H1 (cell line): ENCODE measurements around the gene CTRL. TPM values are rescaled to one million over a fixed set of nuclear protein-coding genes. Genes with fewer than 3 reads are reported as not detected.

Experiments used
- CTCF ChIA-PET: fragments of 300-600 bp; sonication (Branson Sonifier 250); formaldehyde crosslinking; loops from one replicate; lab custom pipeline; 2021; ENCODE audit not compliant: partially characterized antibody; lab: Charles Lee
- POLR2A ChIA-PET: fragments of 300-600 bp; sonication (Branson Sonifier 250); formaldehyde crosslinking; loops from one replicate; lab custom pipeline; 2021; ENCODE audit warnings: inconsistent platforms; ENCODE audit not compliant: partially characterized antibody; lab: Charles Lee
- DNase-seq, 2 experiments: peaks; one replicate each; pipeline versions ENCODE4 v3.0.0 to v3.0.0-alpha.2; 2010 to 2022; ENCODE audit warnings: low spot score in 2 of 2, low read depth in 1 of 2, mixed read lengths in 1 of 2
- FAIRE-seq: peaks from 2 replicates; lab custom pipeline; 2011; peaks lifted over from hg19 to GRCh38; lab: Jason Lieb, UNC
- H2AFZ ChIP-seq: 2 replicates; pipeline ENCODE4 v1.8.1; 2012; ENCODE audit warnings: low read length, inconsistent platforms
- H2AK5ac ChIP-seq: 2 replicates; pipeline ENCODE4 v1.6.1; 2013; ENCODE audit warnings: low read depth, low read length
- H2BK120ac ChIP-seq: replicated peaks from 2 replicates; pipeline ENCODE3; 2013; ENCODE audit warnings: low read depth, low read length, inconsistent platforms
- H2BK12ac ChIP-seq: 2 replicates; pipeline ENCODE4 v1.6.1; 2013; ENCODE audit warnings: low read depth, low read length
- H2BK15ac ChIP-seq: 2 replicates; pipeline ENCODE4 v1.6.1; 2013; ENCODE audit warnings: low read length
- H2BK20ac ChIP-seq: 2 replicates; pipeline ENCODE4 v1.6.1; 2013; ENCODE audit warnings: low read length
- H2BK5ac ChIP-seq: 2 replicates; pipeline ENCODE4 v1.6.1; 2013; ENCODE audit warnings: low read depth, low read length
- H3K14ac ChIP-seq: 2 replicates; pipeline ENCODE4 v1.6.1; 2013; ENCODE audit warnings: inconsistent platforms; ENCODE audit not compliant: insufficient read length
- H3K18ac ChIP-seq: 2 replicates; pipeline ENCODE4 v1.6.1; 2013; ENCODE audit warnings: low read length; ENCODE audit errors: extremely low read depth
- H3K23ac ChIP-seq: 2 replicates; pipeline ENCODE4 v1.6.1; 2013; ENCODE audit warnings: inconsistent platforms; ENCODE audit not compliant: insufficient read length
- H3K23me2 ChIP-seq: 2 replicates; pipeline ENCODE4 v1.6.1; 2013; ENCODE audit warnings: low read depth, low read length
- H3K27ac ChIP-seq: 2 replicates; pipeline ENCODE4 v1.6.1; 2011; ENCODE audit warnings: low read depth, low read length, inconsistent platforms
- H3K27me3 ChIP-seq, 4 experiments: replicated peaks in 1 of 4; 1 replicate in 1 of 4; 2 replicates in 3 of 4; pipeline versions ENCODE4 v1.6.1 to v1.8.1; 2011 to 2013; ENCODE audit warnings: low read length in 3 of 4, mild to moderate bottlenecking in 3 of 4, inconsistent platforms in 2 of 4, mixed read lengths in 2 of 4, moderate library complexity in 1 of 4; ENCODE audit not compliant: control insufficient read depth in 3 of 4, insufficient read depth in 3 of 4; ENCODE audit errors: extremely low read depth in 1 of 4
- H3K36me3 ChIP-seq, 4 experiments: 2 replicates each; pipeline versions ENCODE4 v1.6.1 to v1.8.1; 2011 to 2013; ENCODE audit warnings: mild to moderate bottlenecking in 4 of 4, low read length in 3 of 4, moderate library complexity in 2 of 4, control low read depth in 1 of 4, inconsistent platforms in 1 of 4; ENCODE audit not compliant: insufficient read depth in 4 of 4, control insufficient read depth in 2 of 4
- H3K4ac ChIP-seq: replicated peaks from 2 replicates; pipeline ENCODE3; 2013; ENCODE audit warnings: low read length, low read depth, mixed read lengths, inconsistent platforms; ENCODE audit not compliant: insufficient read length
- H3K4me1 ChIP-seq, 4 experiments: replicated peaks in 1 of 4; 1 replicate in 1 of 4; 2 replicates in 3 of 4; pipeline versions ENCODE4 v1.6.1 to v1.8.1; 2011 to 2013; ENCODE audit warnings: low read length in 3 of 4, inconsistent platforms in 2 of 4, mixed read lengths in 1 of 4; ENCODE audit not compliant: insufficient read depth in 4 of 4, control insufficient read depth in 3 of 4
- H3K4me2 ChIP-seq, 2 experiments: 2 replicates each; pipeline versions ENCODE4 v1.6.1 to v1.8.1; 2011 to 2013; ENCODE audit warnings: low read depth in 2 of 2, low read length in 2 of 2, control low read depth in 1 of 2, inconsistent platforms in 1 of 2, mild to moderate bottlenecking in 1 of 2; ENCODE audit not compliant: insufficient read depth in 1 of 2
- H3K4me3 ChIP-seq, 4 experiments: fragments of 200-600, 300-600 bp in 1 of 4; sonication (generic), shearing (Covaris generic), sonication (Bioruptor Twin) in 1 of 4; 2 replicates each; pipeline versions ENCODE4 v1.5.1 to v1.8.1; 2011 to 2016; ENCODE audit warnings: low read length in 4 of 4, low read depth in 3 of 4, control low read depth in 2 of 4, inconsistent platforms in 2 of 4, mild to moderate bottlenecking in 2 of 4, mixed read lengths in 1 of 4, moderate library complexity in 1 of 4; ENCODE audit not compliant: insufficient read depth in 2 of 4; ENCODE audit errors: extremely low read depth in 1 of 4
- H3K56ac ChIP-seq: replicated peaks from 2 replicates; pipeline ENCODE3; 2013; ENCODE audit warnings: low read depth, mild to moderate bottlenecking, mixed read lengths, low read length, inconsistent platforms; ENCODE audit not compliant: insufficient read length
- H3K79me1 ChIP-seq: 2 replicates; pipeline ENCODE4 v1.6.1; 2013; ENCODE audit warnings: low read depth, low read length, control low read depth
- H3K79me2 ChIP-seq, 2 experiments: 2 replicates each; pipeline versions ENCODE4 v1.6.1 to v1.8.1; 2012 to 2013; ENCODE audit warnings: low read length in 2 of 2, mild to moderate bottlenecking in 2 of 2, inconsistent platforms in 1 of 2; ENCODE audit not compliant: insufficient read depth in 2 of 2, control insufficient read depth in 1 of 2
- H3K9ac ChIP-seq, 4 experiments: replicated peaks in 1 of 4; 1 replicate in 1 of 4; 2 replicates in 3 of 4; pipeline versions ENCODE4 v1.6.1 to v1.8.1; 2011 to 2013; ENCODE audit warnings: low read depth in 3 of 4, low read length in 3 of 4, control low read depth in 2 of 4, mild to moderate bottlenecking in 2 of 4, moderate library complexity in 2 of 4, inconsistent platforms in 1 of 4; ENCODE audit errors: extremely low read depth in 1 of 4
- H3K9me3 ChIP-seq, 2 experiments: 2 replicates each; pipeline versions ENCODE4 v1.6.1 to v1.8.1; 2012 to 2013; ENCODE audit warnings: mild to moderate bottlenecking in 2 of 2, moderate library complexity in 2 of 2, control low read depth in 1 of 2, inconsistent platforms in 1 of 2, low read depth in 1 of 2, low read length in 1 of 2, mixed read lengths in 1 of 2; ENCODE audit not compliant: insufficient read depth in 2 of 2
- H4K20me1 ChIP-seq, 2 experiments: replicated peaks in 1 of 2; 2 replicates each; pipeline versions ENCODE3 to v1.8.1; 2011 to 2013; ENCODE audit warnings: inconsistent platforms in 2 of 2, low read length in 2 of 2, mild to moderate bottlenecking in 1 of 2; ENCODE audit not compliant: insufficient read depth in 2 of 2, control insufficient read depth in 1 of 2
- H4K5ac ChIP-seq: 2 replicates; pipeline ENCODE4 v1.6.1; 2013; ENCODE audit warnings: low read length, low read depth, mixed read lengths, inconsistent platforms; ENCODE audit not compliant: insufficient read length
- H4K8ac ChIP-seq: 2 replicates; pipeline ENCODE4 v1.8.0; 2013; ENCODE audit warnings: mild to moderate bottlenecking, moderate library complexity, low read length, inconsistent platforms; ENCODE audit not compliant: insufficient read depth; ENCODE audit errors: extremely low read depth
- H4K91ac ChIP-seq: replicated peaks from 2 replicates; pipeline ENCODE3; 2013; ENCODE audit warnings: low read length, mixed read lengths, inconsistent platforms; ENCODE audit not compliant: insufficient read length
- BRCA1 ChIP-seq: IDR thresholded peaks from 2 replicates; pipeline ENCODE4 v1.6.1; 2012; ENCODE audit warnings: low read depth, low read length, improper control_type of control experiment
- CHD2 ChIP-seq: IDR thresholded peaks from 2 replicates; pipeline ENCODE4 v1.6.1; 2012; ENCODE audit warnings: low read length, improper control_type of control experiment
- KDM1A ChIP-seq: fragments of 200-600, 300-600 bp; sonication (generic); IDR thresholded peaks from 2 replicates; pipeline ENCODE4 v1.7.1; 2016; ENCODE audit warnings: mild to moderate bottlenecking, low read length, borderline replicate concordance
- KDM4A ChIP-seq: IDR thresholded peaks from one replicate; pipeline ENCODE4 v1.7.1; 2012; ENCODE audit warnings: low read depth, mild to moderate bottlenecking, moderate library complexity, low read length, inconsistent platforms; ENCODE audit not compliant: severe bottlenecking
- RAD21 ChIP-seq, 2 experiments: IDR thresholded peaks in 1 of 2; conservative IDR thresholded peaks in 1 of 2; 2 replicates each; pipeline ENCODE4 v1.6.1; 2011; ENCODE audit warnings: low read depth in 2 of 2, low read length in 2 of 2, improper control_type of control experiment in 1 of 2, inconsistent platforms in 1 of 2, mild to moderate bottlenecking in 1 of 2, moderate library complexity in 1 of 2
- WGBS, 2 experiments: shearing (Covaris generic) in 1 of 2; methylation state at CpG; one replicate each; pipeline versions ENCODE4 v1.1.6 to v1.1.7; 2013 to 2015; ENCODE audit warnings: low lambda C conversion rate in 2 of 2, mixed read lengths in 2 of 2, inconsistent platforms in 1 of 2, low coverage in 1 of 2, missing lambda C conversion rate in 1 of 2; ENCODE audit not compliant: insufficient replicate concordance in 2 of 2, insufficient coverage in 1 of 2, insufficient read length in 1 of 2; ENCODE audit errors: extremely low coverage in 1 of 2, missing lambda C conversion rate in 1 of 2; 5-methylcytosine and 5-hydroxymethylcytosine counted together
- polyA plus RNA-seq, 7 experiments: library from polyadenylated mRNA; depleted of rRNA in 3 of 7; stranded (reverse) in 5 of 7; unstranded in 2 of 7; fragments of >200 nt in 5 of 7; fragments of 200-250 nt in 2 of 7; gene quantifications; 1 replicate in 5 of 7; 2 replicates in 1 of 7; 4 replicates in 1 of 7; pipeline versions ENCODE4 v1.2.1 to v1.2.3, GENCODE V29; 2011 to 2013; ENCODE audit warnings: missing spikeins in 2 of 7, mixed read lengths in 2 of 7
- total RNA-seq: library from RNA; stranded (reverse); fragmentation: NEBNext Ultra II Directional; extraction: Animal tissue kit (Norgen Biotek cat#: 25700); gene quantifications from 2 replicates; pipeline ENCODE4 v1.2.1, GENCODE V29; 2021
- TF ChIP-seq, protein P1 (sequence below): IDR thresholded peaks from 2 replicates; pipeline ENCODE4 v1.6.1; 2011; ENCODE audit warnings: low read depth, mild to moderate bottlenecking, low read length; ENCODE audit not compliant: insufficient read depth
- TF ChIP-seq, protein P2 (sequence below), 3 experiments: IDR thresholded peaks; 1 replicate in 2 of 3; 2 replicates in 1 of 3; pipeline versions ENCODE4 v1.5.1 to v1.6.1; 2011; ENCODE audit warnings: low read length in 3 of 3, mild to moderate bottlenecking in 3 of 3, inconsistent platforms in 2 of 3, low read depth in 1 of 3, moderate library complexity in 1 of 3; ENCODE audit not compliant: insufficient read depth in 1 of 3; ENCODE audit errors: control extremely low read depth in 1 of 3

CTRL gene
- total and polyA plus RNA-seq, 2 of the 8 experiments (the other 6 are each of a cell fraction or from before 2014, with no cell fraction given) = 1.7 to 4.2 TPM

DNA sequence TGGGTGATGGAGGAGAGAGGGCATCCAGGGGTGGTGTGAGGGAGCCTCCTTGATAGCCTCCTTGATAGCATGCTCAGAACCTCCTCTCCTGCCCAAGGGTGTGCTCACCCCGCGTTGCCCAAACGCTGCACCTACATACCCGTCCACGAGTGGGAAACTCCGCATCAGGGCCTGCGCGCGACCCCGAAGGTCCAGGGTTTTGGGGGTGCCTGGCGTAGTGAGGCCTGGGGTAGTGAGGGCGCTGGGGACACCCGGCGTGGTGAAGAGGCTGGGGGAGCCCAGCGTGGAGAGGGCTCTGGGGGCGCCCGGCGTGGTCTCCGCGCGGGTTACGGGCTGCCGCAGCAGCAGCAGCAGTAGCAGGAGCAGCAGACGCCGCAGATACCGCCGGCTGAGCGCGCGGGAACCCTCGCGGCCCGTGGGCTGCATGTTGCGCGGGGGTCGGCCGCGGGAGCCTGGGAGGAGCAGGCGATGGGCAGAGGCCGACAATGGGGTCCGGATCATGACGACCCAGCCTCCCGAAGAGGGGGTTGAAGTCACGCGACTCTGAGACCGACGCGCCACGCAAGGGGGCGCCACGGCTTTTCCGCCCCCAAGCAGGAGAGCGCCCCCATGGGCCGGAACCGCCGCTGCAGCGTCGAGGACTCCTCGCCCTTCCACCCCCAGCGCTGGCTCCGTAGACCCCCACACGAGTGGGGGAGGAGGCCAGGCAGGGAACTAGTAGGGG is 48.5 kb upstream of the CTRL start, which contains the start of gene DPEP3:
Gene DPEP3, minus strand, starts transcription at position 545 of the 724 bp plus-strand sequence. Its CDS starts 119 bp downstream, at position 426.
- Histone ChIP-seq H3K4me2 (peak within 1 kb of the TSS; percentile 11 to 46; a peak in 3 of 4 replicates), H4K8ac (peak within 1 kb of the TSS; percentile 71), H3K18ac (no peak within 1 kb of the TSS; the same call in 1 of the 2 replicates), H3K27me3 (peaks cover 0 to 2% (median 0%) of the 10 kb centered on the region in 4 experiments; a peak in 2 of 7 replicates), H2BK120ac (no peak within 1 kb of the TSS), H4K91ac (no peak within 1 kb of the TSS), H3K23me2 (no peaks in the 10 kb centered on the region), H2BK5ac (no peak within 1 kb of the TSS), H3K14ac (no peak within 1 kb of the TSS), H3K9ac (peak within 1 kb of the TSS in 1 of 4 experiments; percentile 26; a peak in 2 of 7 replicates), H3K56ac (no peak within 1 kb of the TSS), H3K79me1 (no peaks in the 10 kb centered on the region), H2BK12ac (no peak within 1 kb of the TSS), H4K20me1 (no peaks in the 10 kb centered on the region), H3K23ac (no peak within 1 kb of the TSS), H4K5ac (peak within 1 kb of the TSS; percentile 5), H2AK5ac (no peak within 1 kb of the TSS), H2BK20ac (no peak within 1 kb of the TSS), H3K36me3 (no peaks in the 10 kb centered on the region; a peak in 1 of 8 replicates), H3K4ac (no peak within 1 kb of the TSS), H3K27ac (no peak within 1 kb of the TSS), H3K79me2 (no peaks in the 10 kb centered on the region), H2BK15ac (no peak within 1 kb of the TSS; the same call in none of the 2 replicates), H2AFZ (no peak within 1 kb of the TSS; the same call in 1 of the 2 replicates), H3K4me3 (peak within 1 kb of the TSS in 2 of 4 experiments; percentile 3 to 46; a peak in 2 of 8 replicates), H3K9me3 (no peaks in the 10 kb centered on the region; a peak in 1 of 4 replicates), H3K4me1 (peaks cover 0 to 4% (median 0%) of the 10 kb centered on the region in 4 experiments; a peak in 3 of 7 replicates)
- FAIRE-seq (no peak), DNase-seq (peak in 1 of 2 experiments; percentile 89)
- ChIA-PET POLR2A (interaction anchor here (1.3 to 1.4 kb wide), 2 partner anchors 19 to 43 kb away, joined by 3 to 6 read pairs; partner anchors contain the start of genes DDX28, DPEP2 and DUS2), CTCF (interaction anchor here (1.0 to 4.0 kb wide), 15 partner anchors 9 to 238 kb away, joined by 3 to 33 read pairs (median 7); partner anchors contain the start of gene DPEP2)
- 60% methylated on average over 60 of the region's 62 CpGs; no CpG with 5 or more reads in 1 of the 2 experiments for WGBS, 2 experiments
- TF ChIP-seq RAD21 (IDR thresholded peaks at IDR 0.05 in 1 of 2, conservative IDR thresholded peaks at IDR 0.05 in 1 of 2; ENCODE audit: low read depth in 2 of 2, low read length in 2 of 2) (peak; percentile 38 to 49; a peak in 3 of 4 replicates), CHD2 (peak; percentile 54; the same call in 1 of the 2 replicates), KDM1A (peak; percentile 58; the same call in 1 of the 2 replicates), KDM4A (peak; percentile 34), BRCA1 (no peak)
- TF ChIP-seq, protein P1, sequence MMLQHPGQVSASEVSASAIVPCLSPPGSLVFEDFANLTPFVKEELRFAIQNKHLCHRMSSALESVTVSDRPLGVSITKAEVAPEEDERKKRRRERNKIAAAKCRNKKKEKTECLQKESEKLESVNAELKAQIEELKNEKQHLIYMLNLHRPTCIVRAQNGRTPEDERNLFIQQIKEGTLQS = peak; percentile 63; the same call in 1 of the 2 replicates
- TF ChIP-seq, protein P2, sequence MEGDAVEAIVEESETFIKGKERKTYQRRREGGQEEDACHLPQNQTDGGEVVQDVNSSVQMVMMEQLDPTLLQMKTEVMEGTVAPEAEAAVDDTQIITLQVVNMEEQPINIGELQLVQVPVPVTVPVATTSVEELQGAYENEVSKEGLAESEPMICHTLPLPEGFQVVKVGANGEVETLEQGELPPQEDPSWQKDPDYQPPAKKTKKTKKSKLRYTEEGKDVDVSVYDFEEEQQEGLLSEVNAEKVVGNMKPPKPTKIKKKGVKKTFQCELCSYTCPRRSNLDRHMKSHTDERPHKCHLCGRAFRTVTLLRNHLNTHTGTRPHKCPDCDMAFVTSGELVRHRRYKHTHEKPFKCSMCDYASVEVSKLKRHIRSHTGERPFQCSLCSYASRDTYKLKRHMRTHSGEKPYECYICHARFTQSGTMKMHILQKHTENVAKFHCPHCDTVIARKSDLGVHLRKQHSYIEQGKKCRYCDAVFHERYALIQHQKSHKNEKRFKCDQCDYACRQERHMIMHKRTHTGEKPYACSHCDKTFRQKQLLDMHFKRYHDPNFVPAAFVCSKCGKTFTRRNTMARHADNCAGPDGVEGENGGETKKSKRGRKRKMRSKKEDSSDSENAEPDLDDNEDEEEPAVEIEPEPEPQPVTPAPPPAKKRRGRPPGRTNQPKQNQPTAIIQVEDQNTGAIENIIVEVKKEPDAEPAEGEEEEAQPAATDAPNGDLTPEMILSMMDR (IDR thresholded peaks at IDR 0.05; ENCODE audit: control extremely low read depth in 1 of 3, insufficient read depth in 1 of 3, low read depth in 1 of 3, low read length in 3 of 3) = peak; percentile 87 to 100 (median 93)
